Neural cell (in vitro differentiated cells): Measurements from ENCODE around the gene CYB5A.

Experiments
- CTCF ChIP-seq: fragments of 450-650 bp; IDR thresholded peaks from 2 replicates; pipeline ENCODE4 v1.5.1; 2014; ENCODE audit warnings: antibody characterized with exemption, mild to moderate bottlenecking, moderate library complexity; ENCODE audit not compliant: poor library complexity, severe bottlenecking
- EZH2 ChIP-seq: fragments of 200-600, 300-800 bp; shearing (Covaris generic), sonication (generic); IDR thresholded peaks from 2 replicates; pipeline ENCODE4 v1.6.1; 2014; ENCODE audit warnings: antibody characterized with exemption, low read length, borderline replicate concordance, mild to moderate bottlenecking; ENCODE audit not compliant: insufficient read depth, poor library complexity, severe bottlenecking
- RAD21 ChIP-seq: fragments of 450-650 bp; conservative IDR thresholded peaks from 2 replicates; pipeline ENCODE4 v1.6.1; 2014; ENCODE audit warnings: antibody characterized with exemption, mild to moderate bottlenecking, moderate library complexity

DNA sequence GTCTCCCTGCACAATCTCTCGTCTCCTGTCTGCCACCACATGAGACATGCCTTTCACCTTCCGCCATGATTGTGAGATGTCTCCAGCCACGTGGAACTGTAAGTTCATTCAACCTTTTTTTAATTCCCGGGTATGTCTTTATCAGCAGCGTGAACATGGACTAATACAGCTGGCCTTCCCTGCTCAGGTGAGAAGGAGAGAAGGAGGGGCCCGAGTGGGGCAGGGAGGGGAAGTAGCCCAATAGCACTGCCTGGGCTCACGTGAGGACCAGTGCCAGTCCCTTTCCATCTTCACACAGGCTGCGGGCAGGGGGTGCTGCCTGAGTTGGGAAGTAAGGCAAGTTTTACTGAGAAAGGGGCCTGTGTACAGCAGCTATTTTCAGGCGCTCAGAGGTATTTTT is 70.7 kb downstream of the CYB5A start:
- TF ChIP-seq CTCF (no peak), RAD21 (no peak), EZH2 (no peak)
